PC-9 (cell line): ENCODE results near the gene CYP1A2. TPM values are rescaled to one million over a fixed set of nuclear protein-coding genes. Genes with fewer than 3 reads are reported as not detected.

Source experiments
- BruUV-seq: library from RNA; stranded (reverse); fragments of 400-500 nt; replicated peaks from 2 replicates; lab custom pipeline; 2021; lab: Mats Ljungman, UMichigan
- CTCF ChIA-PET: fragments of 300-600 bp; sonication (Branson Sonifier 250); formaldehyde crosslinking; loops from one replicate; lab custom pipeline; 2022; ENCODE audit warnings: antibody characterized with exemption; lab: Charles Lee
- POLR2A ChIA-PET: fragments of 300-600 bp; sonication (Branson Sonifier 250); formaldehyde crosslinking; loops from one replicate; lab custom pipeline; 2022; ENCODE audit warnings: antibody characterized with exemption; ENCODE audit not compliant: unreplicated experiment; lab: Charles Lee
- DNase-seq, 2 experiments: peaks; one replicate each; pipeline versions ENCODE4 v3.0.0 to v3.0.0-alpha.2; 2015 to 2022; ENCODE audit warnings: mixed read lengths in 1 of 2
- H2AFZ ChIP-seq: fragments of 200-600 bp; sonication (generic); 2 replicates; pipeline ENCODE4 v1.8.1; 2017; ENCODE audit warnings: antibody characterized with exemption
- H3F3A ChIP-seq: fragments of 200-600 bp; sonication (generic); 2 replicates; pipeline ENCODE4 v1.8.1; 2017; ENCODE audit warnings: antibody characterized with exemption, mild to moderate bottlenecking, low read depth; ENCODE audit not compliant: insufficient read depth
- H3K27ac ChIP-seq: fragments of 200-600 bp; sonication (generic); 2 replicates; pipeline ENCODE4 v1.6.1; 2016; ENCODE audit warnings: mixed run types
- H3K27me3 ChIP-seq: fragments of 200-600 bp; sonication (generic); 2 replicates; pipeline ENCODE4 v1.6.1; 2016; ENCODE audit warnings: low read depth, mixed run types; ENCODE audit not compliant: insufficient read depth
- H3K36me3 ChIP-seq: fragments of 200-600 bp; sonication (generic); 2 replicates; pipeline ENCODE4 v1.6.1; 2016; ENCODE audit warnings: low read depth, mixed run types
- H3K4me1 ChIP-seq: fragments of 200-600 bp; sonication (generic); replicated peaks from 2 replicates; pipeline ENCODE4 v1.6.1; 2016; ENCODE audit warnings: mixed run types; ENCODE audit not compliant: insufficient read depth
- H3K4me2 ChIP-seq: fragments of 200-600 bp; sonication (generic); 2 replicates; pipeline ENCODE4 v1.6.1; 2017; ENCODE audit warnings: mixed run types
- H3K4me3 ChIP-seq: fragments of 200-600 bp; sonication (generic); 2 replicates; pipeline ENCODE4 v1.6.1; 2016; ENCODE audit warnings: mixed run types
- H3K79me2 ChIP-seq: fragments of 200-600 bp; sonication (generic); 2 replicates; pipeline ENCODE4 v1.6.1; 2017; ENCODE audit warnings: low read depth, mixed run types
- H3K9me2 ChIP-seq: fragments of 200-600 bp; sonication (generic); 2 replicates; pipeline ENCODE4 v1.8.1; 2017; ENCODE audit warnings: mild to moderate bottlenecking; ENCODE audit not compliant: insufficient read depth
- H3K9me3 ChIP-seq: fragments of 200-600 bp; sonication (generic); 2 replicates; pipeline ENCODE4 v1.8.1; 2016; ENCODE audit warnings: low read depth; ENCODE audit not compliant: insufficient read depth
- H4K20me1 ChIP-seq: fragments of 200-600 bp; sonication (generic); 2 replicates; pipeline ENCODE4 v1.8.1; 2017; ENCODE audit not compliant: insufficient read depth
- CTCF ChIP-seq: fragments of 200-600 bp; sonication (generic); conservative IDR thresholded peaks from 2 replicates; pipeline ENCODE4 v1.6.1; 2017; ENCODE audit warnings: mixed run types, antibody characterized with exemption, mild to moderate bottlenecking, moderate library complexity
- EZH2 ChIP-seq: fragments of 200-600 bp; sonication (generic); IDR thresholded peaks from 2 replicates; pipeline ENCODE4 v1.8.0; 2017; ENCODE audit warnings: antibody characterized with exemption, low read depth
- intact Hi-C: fragments of 100-400 bp; cut with micrococcal nuclease; formaldehyde crosslinking; loops from one replicate; pipeline ENCODE4 v1.10.0; 2022; ENCODE audit not compliant: unreplicated experiment
- total RNA-seq: library from RNA; stranded (reverse); gene quantifications from 2 replicates; pipeline ENCODE4 v1.2.3, GENCODE V29; 2021

Gene CYP1A2
- total RNA-seq, 1 experiment from 2014 or later = not detected

GRCh38 chr15:74724570-74725224 lies 23.9 kb upstream of the CYP1A2 start:
- Histone ChIP-seq H2AFZ (no peak overlapping the region), H4K20me1 (no peaks in the 10 kb centered on the region), H3K9me3 (no peaks in the 10 kb centered on the region), H3K36me3 (no peaks in the 10 kb centered on the region), H3K9me2 (no peaks in the 10 kb centered on the region), H3K4me3 (no peak overlapping the region), H3K27ac (no peak overlapping the region), H3K79me2 (no peaks in the 10 kb centered on the region), H3F3A (peaks cover 4% of the 10 kb centered on the region; the same call in 1 of the 2 replicates), H3K4me1 (no peaks in the 10 kb centered on the region), H3K4me2 (no peak overlapping the region), H3K27me3 (no peaks in the 10 kb centered on the region)
- BruUV-seq = no TSS peak
- ChIA-PET POLR2A (interaction anchor here (0.6 kb wide), 1 partner anchor 217 kb away, joined by 10 read pairs; no protein-coding TSS in a partner anchor), CTCF (interaction anchor here (0.6 to 0.7 kb wide), 3 partner anchors 38 to 263 kb away, joined by 3 to 7 read pairs (median 5); no protein-coding TSS in a partner anchor)
- intact Hi-C loops = no loop called here
- no peak for DNase-seq
- no peak for TF ChIP-seq EZH2
- no peak for TF ChIP-seq CTCF

- H3K4me1 ChIP-seq = no peaks in the 10 kb centered on the region
- POLR2A ChIA-PET = interaction anchor here (0.7 kb wide), 1 partner anchor 145 kb away, joined by 3 read pairs; no protein-coding TSS in a partner anchor
- H3K4me3 ChIP-seq = peak within 1 kb of the TSS; percentile 76
- CTCF ChIA-PET = interaction anchor here (0.6 to 0.7 kb wide), 4 partner anchors 38 to 330 kb away, joined by 3 to 7 read pairs (median 4); no protein-coding TSS in a partner anchor
- DNase-seq = peak; percentile 42 to 44
- peaks cover 4% of the 10 kb centered on the region; the same call in 1 of the 2 replicates for H3F3A ChIP-seq
- H3K36me3 ChIP-seq = no peaks in the 10 kb centered on the region
- no peak within 1 kb of the TSS for H3K27ac ChIP-seq
- intact Hi-C loops = no loop called here
- H2AFZ ChIP-seq = peak within 1 kb of the TSS; percentile 98
- H3K9me3 ChIP-seq = no peaks in the 10 kb centered on the region
- no peaks in the 10 kb centered on the region for H3K79me2 ChIP-seq
- TF ChIP-seq CTCF = no peak
- TF ChIP-seq EZH2 = no peak
- no peaks in the 10 kb centered on the region for H3K9me2 ChIP-seq
- no TSS peak for BruUV-seq
- no peaks in the 10 kb centered on the region for H4K20me1 ChIP-seq
- H3K27me3 ChIP-seq = no peaks in the 10 kb centered on the region
- peak within 1 kb of the TSS; percentile 88 for H3K4me2 ChIP-seq
Measured at GRCh38 chr15:74725225-74725774, 23.3 kb upstream of the CYP1A2 start, which contains the start of gene CYP1A1. Gene CYP1A1, minus strand, starts transcription at chr15:74725528. Its CDS starts 2,431 bp downstream, at chr15:74723097.

- no peak overlapping the region for H3K27ac ChIP-seq
- CTCF ChIA-PET = interaction anchor here (0.7 kb wide), 1 partner anchor 331 kb away, joined by 3 read pairs; no protein-coding TSS in a partner anchor
- peak overlapping the region; percentile 76 for H3K4me3 ChIP-seq
- H3K79me2 ChIP-seq = no peaks in the 10 kb centered on the region
- H3K9me3 ChIP-seq = no peaks in the 10 kb centered on the region
- H3K9me2 ChIP-seq = no peaks in the 10 kb centered on the region
- POLR2A ChIA-PET = interaction anchor here (0.7 kb wide), 1 partner anchor 145 kb away, joined by 3 read pairs; no protein-coding TSS in a partner anchor
- peak in 1 of 2 experiments; percentile 31 for DNase-seq
- H3K36me3 ChIP-seq = no peaks in the 10 kb centered on the region
- no peak for TF ChIP-seq EZH2
- TF ChIP-seq CTCF = no peak
- H3K4me2 ChIP-seq = peak overlapping the region; percentile 88
- intact Hi-C loops = no loop called here
- no TSS peak for BruUV-seq
- H3F3A ChIP-seq = peaks cover 4% of the 10 kb centered on the region; the same call in 1 of the 2 replicates
- H4K20me1 ChIP-seq = no peaks in the 10 kb centered on the region
- no peaks in the 10 kb centered on the region for H3K4me1 ChIP-seq
- no peaks in the 10 kb centered on the region for H3K27me3 ChIP-seq
- H2AFZ ChIP-seq = peak overlapping the region; percentile 98
Measured at GRCh38 chr15:74725845-74726773, 22.5 kb upstream of the CYP1A2 start.
